K562 (cell line): ENCODE results near the gene KLF1. TPM values are rescaled to one million over a fixed set of nuclear protein-coding genes. Genes with fewer than 3 reads are reported as not detected.

ENCODE experiments used
- ATF3 ChIP-seq, 2 experiments: fragments of 450-650 bp in 1 of 2; sonication (generic) in 1 of 2; formaldehyde crosslinking in 1 of 2; IDR thresholded peaks in 1 of 2; conservative IDR thresholded peaks in 1 of 2; 2 replicates each; pipeline versions ENCODE4 v1.6.1 to v1.8.1; 2016 to 2023; ENCODE audit warnings: mild to moderate bottlenecking in 2 of 2, moderate library complexity in 2 of 2, inconsistent platforms in 1 of 2, missing genetic modification reagents in 1 of 2
- BRD4 ChIP-seq: fragments of 200-600 bp; sonication (generic); IDR thresholded peaks from 2 replicates; pipeline ENCODE4 v1.6.1; 2017; ENCODE audit warnings: inconsistent platforms
- EZH2 ChIP-seq: IDR thresholded peaks from 2 replicates; pipeline ENCODE4 v1.6.1; 2012; ENCODE audit warnings: low read depth, mild to moderate bottlenecking, inconsistent platforms, low read length, borderline replicate concordance
- HINFP ChIP-seq: fragments of 450-650 bp; conservative IDR thresholded peaks from 2 replicates; pipeline ENCODE4 v1.6.1; 2016; ENCODE audit warnings: missing genetic modification characterization, low read depth, mild to moderate bottlenecking, control low read depth, missing compliant biosample characterization
- ILF3 ChIP-seq: fragments of 450-650 bp; IDR thresholded peaks from 2 replicates; pipeline ENCODE4 v1.6.1; 2018; ENCODE audit warnings: antibody characterized with exemption, mild to moderate bottlenecking, moderate library complexity, borderline replicate concordance
- JUND ChIP-seq, 2 experiments: IDR thresholded peaks; 2 replicates in 1 of 2; 3 replicates in 1 of 2; pipeline ENCODE4 v1.6.1; 2011; ENCODE audit warnings: borderline replicate concordance in 2 of 2, low read depth in 2 of 2, low read length in 2 of 2, improper control_type of control experiment in 1 of 2, missing biosample characterization in 1 of 2, missing genetic modification characterization in 1 of 2, missing genetic modification reagents in 1 of 2
- MCM7 ChIP-seq, 2 experiments: fragments of 450-650 bp; IDR thresholded peaks; 2 replicates each; pipeline ENCODE4 v1.6.1; 2016 to 2018
- NBN ChIP-seq: fragments of 450-650 bp; IDR thresholded peaks from 2 replicates; pipeline ENCODE4 v1.6.1; 2016; ENCODE audit warnings: low read depth, mild to moderate bottlenecking
- NCOA6 ChIP-seq: fragments of 450-650 bp; IDR thresholded peaks from 2 replicates; pipeline ENCODE4 v1.6.1; 2017; ENCODE audit warnings: mild to moderate bottlenecking
- NFRKB ChIP-seq: fragments of 450-650 bp; IDR thresholded peaks from 2 replicates; pipeline ENCODE4 v1.6.1; 2016; ENCODE audit warnings: low read depth
- RFX7 ChIP-seq: fragments of 250-450 bp; sonication (Bioruptor Pico); IDR thresholded peaks from 2 replicates; pipeline ENCODE4 v1.5.1; 2021; ENCODE audit warnings: mild to moderate bottlenecking
- SMAD4 ChIP-seq: fragments of 250-450 bp; sonication (Bioruptor Pico); conservative IDR thresholded peaks from 2 replicates; pipeline ENCODE4 v1.8.0; 2021; ENCODE audit warnings: inconsistent platforms, mild to moderate bottlenecking, moderate library complexity
- TBL1XR1 ChIP-seq, 2 experiments: IDR thresholded peaks; 2 replicates each; pipeline ENCODE4 v1.6.1; 2012; ENCODE audit warnings: improper control_type of control experiment in 2 of 2, low read length in 2 of 2, mild to moderate bottlenecking in 1 of 2
- TCF7 ChIP-seq: sonication (generic); IDR thresholded peaks from 2 replicates; pipeline ENCODE4 v1.6.1; 2016; ENCODE audit warnings: antibody characterized with exemption, borderline replicate concordance
- ZBTB8A ChIP-seq: fragments of 450-650 bp; IDR thresholded peaks from 2 replicates; pipeline ENCODE4 v1.6.1; 2018; ENCODE audit warnings: mild to moderate bottlenecking, moderate library complexity; ENCODE audit not compliant: partially characterized antibody
- ZMIZ1 ChIP-seq, 2 experiments: fragments of 150-350 bp in 1 of 2; IDR thresholded peaks; 2 replicates each; pipeline ENCODE4 v1.6.1; 2012 to 2016; ENCODE audit warnings: low read depth in 2 of 2, low read length in 2 of 2, mild to moderate bottlenecking in 1 of 2, moderate library complexity in 1 of 2
- ZNF444 ChIP-seq: fragments of 250-450 bp; sonication (Bioruptor Pico); IDR thresholded peaks from 2 replicates; pipeline ENCODE4 v1.4.0; 2020; ENCODE audit warnings: mild to moderate bottlenecking, moderate library complexity
- ZNF668 ChIP-seq: fragments of 250-450 bp; sonication (Bioruptor Pico); IDR thresholded peaks from 2 replicates; pipeline ENCODE4 v1.8.0; 2022; ENCODE audit warnings: mild to moderate bottlenecking, inconsistent platforms
- ZZZ3 ChIP-seq: fragments of 450-650 bp; IDR thresholded peaks from 2 replicates; pipeline ENCODE4 v1.6.1; 2016; ENCODE audit warnings: antibody characterized with exemption, mild to moderate bottlenecking, moderate library complexity
- polyA plus RNA-seq, 8 experiments: library from polyadenylated mRNA; depleted of rRNA in 4 of 8; stranded (reverse) in 5 of 8; unstranded in 3 of 8; fragments of >200 nt; fragmentation: Nextera tagmentation in 2 of 8; fragmentation: Illumina TruSeq in 1 of 8; extraction: Ambion mirVana in 2 of 8; extraction: Trizol in 1 of 8; gene quantifications; 2 replicates each; pipeline versions ENCODE4 v1.2.1 to v1.2.3, GENCODE V29; 2011 to 2014; ENCODE audit warnings: inconsistent platforms in 1 of 8, missing spikeins in 1 of 8
- total RNA-seq, 7 experiments: library from RNA; depleted of rRNA in 6 of 7; stranded (reverse); fragments of >200 nt in 6 of 7; fragmentation: Illumina TruSeq in 2 of 7; extraction: Trizol in 2 of 7; gene quantifications; 2 replicates each; pipeline versions ENCODE4 v1.2.1 to v1.2.3, GENCODE V29; 2011 to 2021; ENCODE audit warnings: low replicate concordance in 1 of 7
- TF ChIP-seq, protein P1 (sequence below): fragments of 450-650 bp; IDR thresholded peaks from 2 replicates; pipeline ENCODE4 v1.6.1; 2016; ENCODE audit warnings: mild to moderate bottlenecking

KLF1 gene
- total and polyA plus RNA-seq, 9 of the 15 experiments (the other 6 are each of a cell fraction or from before 2014, with no cell fraction given), result 8.4 to 163 (median 47.3) TPM

DNA sequence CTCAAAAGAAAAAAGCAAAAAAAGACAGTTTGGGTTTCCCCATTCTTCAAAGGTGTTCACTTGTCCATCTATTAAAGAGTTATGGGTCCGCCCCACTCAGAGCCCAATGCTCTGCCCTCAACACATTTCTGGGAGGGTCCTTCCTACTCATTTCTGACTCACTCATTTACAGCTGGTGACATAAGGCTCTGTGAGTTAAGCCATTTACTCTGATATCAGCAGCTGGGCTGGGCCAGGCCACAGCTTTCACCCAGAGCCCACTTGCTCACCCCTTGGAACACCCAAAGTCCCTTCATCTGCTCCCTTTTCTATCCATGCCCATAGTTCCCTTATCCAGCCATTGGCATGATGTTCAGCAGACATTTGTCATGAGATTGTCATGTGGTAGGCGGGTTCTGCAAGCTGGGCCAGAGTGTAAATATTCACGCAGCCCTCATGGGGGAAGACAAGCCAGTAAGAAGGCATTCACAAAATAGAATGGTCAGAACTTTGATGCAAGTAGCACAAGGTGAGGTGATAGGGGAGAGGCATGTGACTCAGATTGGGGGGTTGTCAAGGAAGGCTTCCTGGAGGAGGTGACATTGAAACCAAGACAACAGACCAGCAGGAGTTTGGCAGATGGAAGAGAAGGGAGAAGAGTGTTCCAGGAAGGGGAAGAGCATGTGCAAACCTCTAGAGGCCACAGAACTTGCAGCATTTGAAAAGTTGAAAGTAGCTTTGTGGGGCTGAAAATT is 42.8 kb downstream of the KLF1 start (continued):
- no peak for TF ChIP-seq ZNF668 (CRISPR knock-in tag)
- TF ChIP-seq, protein P1, sequence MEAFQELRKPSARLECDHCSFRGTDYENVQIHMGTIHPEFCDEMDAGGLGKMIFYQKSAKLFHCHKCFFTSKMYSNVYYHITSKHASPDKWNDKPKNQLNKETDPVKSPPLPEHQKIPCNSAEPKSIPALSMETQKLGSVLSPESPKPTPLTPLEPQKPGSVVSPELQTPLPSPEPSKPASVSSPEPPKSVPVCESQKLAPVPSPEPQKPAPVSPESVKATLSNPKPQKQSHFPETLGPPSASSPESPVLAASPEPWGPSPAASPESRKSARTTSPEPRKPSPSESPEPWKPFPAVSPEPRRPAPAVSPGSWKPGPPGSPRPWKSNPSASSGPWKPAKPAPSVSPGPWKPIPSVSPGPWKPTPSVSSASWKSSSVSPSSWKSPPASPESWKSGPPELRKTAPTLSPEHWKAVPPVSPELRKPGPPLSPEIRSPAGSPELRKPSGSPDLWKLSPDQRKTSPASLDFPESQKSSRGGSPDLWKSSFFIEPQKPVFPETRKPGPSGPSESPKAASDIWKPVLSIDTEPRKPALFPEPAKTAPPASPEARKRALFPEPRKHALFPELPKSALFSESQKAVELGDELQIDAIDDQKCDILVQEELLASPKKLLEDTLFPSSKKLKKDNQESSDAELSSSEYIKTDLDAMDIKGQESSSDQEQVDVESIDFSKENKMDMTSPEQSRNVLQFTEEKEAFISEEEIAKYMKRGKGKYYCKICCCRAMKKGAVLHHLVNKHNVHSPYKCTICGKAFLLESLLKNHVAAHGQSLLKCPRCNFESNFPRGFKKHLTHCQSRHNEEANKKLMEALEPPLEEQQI, result no peak
- TF ChIP-seq ZZZ3, result no peak
- TF ChIP-seq HINFP, result no peak
- TF ChIP-seq ZNF444 (CRISPR knock-in tag), result no peak
- no peak for TF ChIP-seq RFX7 (CRISPR knock-in tag)
- TF ChIP-seq ZBTB8A, result no peak
- TF ChIP-seq NFRKB, result no peak
- no peak for TF ChIP-seq ILF3
- no peak for TF ChIP-seq ZMIZ1 (IDR thresholded peaks at IDR 0.05; ENCODE audit: low read depth in 2 of 2, low read length in 2 of 2)
- TF ChIP-seq BRD4, result no peak
- no peak for TF ChIP-seq TBL1XR1 (IDR thresholded peaks at IDR 0.05; ENCODE audit: low read length in 2 of 2)
- TF ChIP-seq EZH2, result no peak
- no peak for TF ChIP-seq JUND (IDR thresholded peaks at IDR 0.05; ENCODE audit: borderline replicate concordance, low read depth, low read length)
- TF ChIP-seq JUND (tag; IDR thresholded peaks at IDR 0.05; ENCODE audit: borderline replicate concordance, low read depth, low read length), result no peak
- TF ChIP-seq NCOA6, result no peak
- TF ChIP-seq NBN, result no peak
- TF ChIP-seq MCM7 (IDR thresholded peaks at IDR 0.05), result no peak
- TF ChIP-seq TCF7, result no peak
- TF ChIP-seq ATF3 (IDR thresholded peaks at IDR 0.05), result peak; percentile 63
- no peak for TF ChIP-seq ATF3 (CRISPR knock-in tag; conservative IDR thresholded peaks at IDR 0.05)
- TF ChIP-seq SMAD4 (CRISPR knock-in tag), result no peak
